Hepatocyte (in vitro differentiated cells): Measurements from ENCODE around the gene ARMH3. TPM values are rescaled to one million over a fixed set of nuclear protein-coding genes. Genes with fewer than 3 reads are reported as not detected.

Experiments
- DNase-seq: peaks from one replicate; pipeline ENCODE4 v3.0.0-alpha.2; 2016; ENCODE audit warnings: low spot score
- H2AFZ ChIP-seq: fragments of 200-600 bp; sonication (generic); 2 replicates; pipeline ENCODE4 v1.6.0; 2016; ENCODE audit warnings: antibody characterized with exemption, mild to moderate bottlenecking
- H3K27ac ChIP-seq: fragments of 200-600 bp; sonication (generic); 2 replicates; pipeline ENCODE4 v1.5.1; 2016; ENCODE audit warnings: mild to moderate bottlenecking
- H3K27me3 ChIP-seq: fragments of 200-600 bp; sonication (generic); 2 replicates; pipeline ENCODE4 v1.6.1; 2016
- H3K36me3 ChIP-seq: fragments of 200-600 bp; sonication (generic); replicated peaks from 2 replicates; pipeline ENCODE4 v1.5.1; 2016; ENCODE audit warnings: low read depth; ENCODE audit not compliant: insufficient read depth
- H3K4me1 ChIP-seq: fragments of 200-600 bp; sonication (generic); 2 replicates; pipeline ENCODE4 v1.5.1; 2016; ENCODE audit warnings: mild to moderate bottlenecking, moderate library complexity; ENCODE audit not compliant: insufficient read depth
- H3K4me2 ChIP-seq: fragments of 200-600 bp; sonication (generic); 2 replicates; pipeline ENCODE4 v1.6.0; 2016
- H3K4me3 ChIP-seq: fragments of 200-600 bp; sonication (generic); 2 replicates; pipeline ENCODE4 v1.5.1; 2016; ENCODE audit warnings: mild to moderate bottlenecking
- H3K79me2 ChIP-seq: fragments of 200-600 bp; sonication (generic); 2 replicates; pipeline ENCODE4 v1.6.0; 2017; ENCODE audit warnings: mild to moderate bottlenecking
- H3K9me2 ChIP-seq: fragments of 200-600 bp; sonication (generic); replicated peaks from 2 replicates; pipeline ENCODE4 v1.6.0; 2017; ENCODE audit warnings: mild to moderate bottlenecking; ENCODE audit not compliant: insufficient read depth
- H3K9me3 ChIP-seq: fragments of 200-600 bp; sonication (generic); 2 replicates; pipeline ENCODE4 v1.5.1; 2016; ENCODE audit warnings: low read depth, mild to moderate bottlenecking
- H4K20me1 ChIP-seq: fragments of 200-600 bp; sonication (generic); 2 replicates; pipeline ENCODE4 v1.6.0; 2016; ENCODE audit warnings: mild to moderate bottlenecking; ENCODE audit not compliant: insufficient read depth, poor library complexity, severe bottlenecking
- CTCF ChIP-seq: fragments of 200-600 bp; sonication (generic); IDR thresholded peaks from 2 replicates; pipeline ENCODE4 v1.5.1; 2016; ENCODE audit warnings: antibody characterized with exemption, mild to moderate bottlenecking; ENCODE audit not compliant: poor library complexity
- EZH2 ChIP-seq: fragments of 200-600 bp; sonication (generic); IDR thresholded peaks from 2 replicates; pipeline ENCODE4 v1.6.1; 2016; ENCODE audit warnings: antibody characterized with exemption, mild to moderate bottlenecking, borderline replicate concordance
- EZH2phosphoT487 ChIP-seq: fragments of 200-600 bp; sonication (generic); IDR thresholded peaks from one replicate; pipeline ENCODE4 v1.6.1; 2018; ENCODE audit warnings: antibody characterized with exemption, mild to moderate bottlenecking, low read depth, moderate library complexity; ENCODE audit not compliant: unreplicated experiment, severe bottlenecking
- WGBS: methylation state at CpG from one replicate; pipeline ENCODE4 v1.1.6; 2016; ENCODE audit warnings: low lambda C conversion rate; ENCODE audit errors: missing lambda C conversion rate; 5-methylcytosine and 5-hydroxymethylcytosine counted together
- polyA plus RNA-seq: library from polyadenylated mRNA; unstranded; fragments of >200 nt; fragmentation: Nextera tagmentation; extraction: Ambion mirVana; gene quantifications from 2 replicates; pipeline ENCODE4 v1.2.1, GENCODE V29; 2016
- total RNA-seq: library from RNA; depleted of rRNA; stranded (reverse); fragments of >200 nt; gene quantifications from 2 replicates; pipeline ENCODE4 v1.2.3, GENCODE V29; 2014

Gene ARMH3
- total and polyA plus RNA-seq, 2 experiments from 2014 or later, result 10.6 to 15.1 TPM

- H3K4me1 ChIP-seq, result no peaks in the 10 kb centered on the region
- H3K79me2 ChIP-seq, result no peaks in the 10 kb centered on the region
- H3K27ac ChIP-seq, result no peak overlapping the region
- DNase-seq, result no peak
- H3K9me2 ChIP-seq, result no peaks in the 10 kb centered on the region
- H3K27me3 ChIP-seq, result no peaks in the 10 kb centered on the region
- TF ChIP-seq EZH2phosphoT487 (no peak), CTCF (no peak), EZH2 (no peak)
- no peaks in the 10 kb centered on the region for H4K20me1 ChIP-seq
- 58% methylated on average over 3 of the region's 3 CpGs for WGBS
- no peak overlapping the region for H3K4me3 ChIP-seq
- no peak overlapping the region for H3K4me2 ChIP-seq
- no peaks in the 10 kb centered on the region for H3K9me3 ChIP-seq
- H2AFZ ChIP-seq, result no peak overlapping the region
- H3K36me3 ChIP-seq, result no peaks in the 10 kb centered on the region
Measured at GRCh38 chr10:101965075-101965765, 90.8 kb downstream of the ARMH3 start.

- peak overlapping the region; percentile 46 for H3K27ac ChIP-seq
- no peaks in the 10 kb centered on the region for H3K9me2 ChIP-seq
- peak; percentile 8 for DNase-seq
- 82% methylated on average over 5 of the region's 5 CpGs for WGBS
- no peaks in the 10 kb centered on the region for H3K9me3 ChIP-seq
- no peaks in the 10 kb centered on the region for H3K27me3 ChIP-seq
- H3K4me1 ChIP-seq, result no peaks in the 10 kb centered on the region
- H3K79me2 ChIP-seq, result no peaks in the 10 kb centered on the region
- no peaks in the 10 kb centered on the region for H3K36me3 ChIP-seq
- no peak overlapping the region for H3K4me2 ChIP-seq
- no peaks in the 10 kb centered on the region for H4K20me1 ChIP-seq
- H3K4me3 ChIP-seq, result no peak overlapping the region
- H2AFZ ChIP-seq, result no peak overlapping the region
- TF ChIP-seq CTCF, result no peak
- no peak for TF ChIP-seq EZH2phosphoT487
- no peak for TF ChIP-seq EZH2
Measured at GRCh38 chr10:101961591-101962498, 94.1 kb downstream of the ARMH3 start.

- WGBS, result 78% methylated on average over 6 of the region's 6 CpGs
- no peaks in the 10 kb centered on the region for H3K9me3 ChIP-seq
Measured at GRCh38 chr10:101960879-101961395, 95.0 kb downstream of the ARMH3 start.

More at GRCh38 chr10:101960879-101961395, 95.0 kb downstream of the ARMH3 start:
- no peaks in the 10 kb centered on the region for H3K36me3 ChIP-seq
- TF ChIP-seq EZH2, result no peak
- no peak for TF ChIP-seq EZH2phosphoT487
- TF ChIP-seq CTCF, result no peak
- H3K9me2 ChIP-seq, result no peaks in the 10 kb centered on the region
- no peaks in the 10 kb centered on the region for H4K20me1 ChIP-seq
- DNase-seq, result no peak
- H2AFZ ChIP-seq, result no peak overlapping the region
- H3K79me2 ChIP-seq, result no peaks in the 10 kb centered on the region
- no peak overlapping the region for H3K4me3 ChIP-seq
- peak overlapping the region; percentile 44 for H3K27ac ChIP-seq
- H3K27me3 ChIP-seq, result no peaks in the 10 kb centered on the region
- no peak overlapping the region for H3K4me2 ChIP-seq
- no peaks in the 10 kb centered on the region for H3K4me1 ChIP-seq
